GM19452 (cell line): ENCODE data around the gene TRPV3.
"Not testable (repeated sequence)": the region's sequence is repeated elsewhere in the genome, so short reads cannot be mapped to it uniquely, and the experiment has no call there.

Source experiments
- ATAC-seq: cut with Tn5 transposase; IDR thresholded peaks from one replicate; pipeline ENCODE4 v1.9.1; 2021; ENCODE audit not compliant: unreplicated experiment

The TRPV3 gene

GRCh38 chr17:3527468-3527867 is 30.1 kb downstream of the TRPV3 start:
- no peak for ATAC-seq

- no peak for ATAC-seq
Observed at GRCh38 chr17:3526971-3527370, 30.6 kb downstream of the TRPV3 start.

GRCh38 chr17:3526491-3526890 is 31.1 kb downstream of the TRPV3 start:
- no peak for ATAC-seq

- ATAC-seq, result no peak
Observed at GRCh38 chr17:3524024-3524423, 33.6 kb downstream of the TRPV3 start.

GRCh38 chr17:3519472-3519871 is 38.1 kb downstream of the TRPV3 start:
- ATAC-seq, result not testable (repeated sequence)

- no peak for ATAC-seq
Observed at GRCh38 chr17:3514873-3515272, 42.7 kb downstream of the TRPV3 start.

- not testable (repeated sequence) for ATAC-seq
Observed at GRCh38 chr17:3514167-3514566, 43.4 kb downstream of the TRPV3 start.

GRCh38 chr17:3513305-3514035 is 44.1 kb downstream of the TRPV3 start:
- no peak for ATAC-seq

GRCh38 chr17:3512505-3513171 is 45.0 kb downstream of the TRPV3 start:
- no peak for ATAC-seq

GRCh38 chr17:3511852-3512504 is 45.6 kb downstream of the TRPV3 start:
- no peak for ATAC-seq

- no peak for ATAC-seq
Observed at GRCh38 chr17:3510090-3510489, 47.5 kb downstream of the TRPV3 start.

- no peak for ATAC-seq
Observed at GRCh38 chr17:3507869-3508268, 49.7 kb downstream of the TRPV3 start.

- no peak for ATAC-seq
Observed at GRCh38 chr17:3507071-3507470, 50.5 kb downstream of the TRPV3 start.

GRCh38 chr17:3506054-3506453 is 51.6 kb downstream of the TRPV3 start:
- no peak for ATAC-seq

GRCh38 chr17:3505008-3505407 is 52.6 kb downstream of the TRPV3 start:
- ATAC-seq, result no peak

- no peak for ATAC-seq
Observed at GRCh38 chr17:3503285-3503684, 54.3 kb downstream of the TRPV3 start.

GRCh38 chr17:3502466-3502865 is 55.1 kb downstream of the TRPV3 start:
- no peak for ATAC-seq

- no peak for ATAC-seq
Observed at GRCh38 chr17:3501344-3501743, 56.3 kb downstream of the TRPV3 start.

GRCh38 chr17:3497101-3497500 is 60.5 kb downstream of the TRPV3 start:
- no peak for ATAC-seq

GRCh38 chr17:3485481-3486068 is 72.0 kb downstream of the TRPV3 start:
- ATAC-seq, result no peak

- no peak for ATAC-seq
Observed at GRCh38 chr17:3482852-3483251, 74.8 kb downstream of the TRPV3 start.

GRCh38 chr17:3479988-3480387 is 77.6 kb downstream of the TRPV3 start:
- ATAC-seq, result no peak
